Left lung (tissue), 10 donors: ENCODE results near the gene MLH3. TPM values are rescaled to one million over a fixed set of nuclear protein-coding genes. Genes with fewer than 3 reads are reported as not detected.

Experiments
- ATAC-seq: fragments of 200-7000 bp; cut with Tn5 transposase; one replicate; pipeline ENCODE4 v1.9.1; 2020; ENCODE audit warnings: moderate library complexity
- DNase-seq, 4 donors: peaks; one replicate each; pipeline ENCODE4 v3.0.0-alpha.2; 2013 to 2020
- H3K27ac ChIP-seq, 2 donors: fragments of 200-600 bp; sonication (generic) in 1 of 2; one replicate each; pipeline versions ENCODE4 v1.5.0 to v1.8.0; 2020 to 2021
- H3K27me3 ChIP-seq, 2 donors: fragments of 200-600 bp; sonication (generic) in 1 of 2; one replicate each; pipeline versions ENCODE4 v1.5.0 to v1.8.0; 2020 to 2021
- H3K36me3 ChIP-seq, 2 donors: fragments of 200-600 bp; sonication (generic) in 1 of 2; one replicate each; pipeline versions ENCODE4 v1.5.0 to v1.8.0; 2020 to 2021
- H3K4me1 ChIP-seq, 2 donors: fragments of 200-600 bp; one replicate each; pipeline ENCODE4 v1.8.0; 2021
- H3K4me3 ChIP-seq, 2 donors: fragments of 200-600 bp; sonication (generic) in 1 of 2; one replicate each; pipeline versions ENCODE4 v1.5.0 to v1.8.0; 2020 to 2021; ENCODE audit warnings: mild to moderate bottlenecking in 1 of 2
- H3K9me3 ChIP-seq, 2 donors: fragments of 200-600 bp; sonication (generic) in 1 of 2; one replicate each; pipeline versions ENCODE4 v1.5.0 to v1.8.0; 2020 to 2021
- intact Hi-C, 2 donors: fragments of 100-400 bp; cut with DNase I; formaldehyde crosslinking; loops; one replicate each; pipeline versions ENCODE4 v1.11.2 to v1.14.2; 2022
- polyA plus RNA-seq, 6 donors: library from polyadenylated mRNA; unstranded; fragments of 120-200 nt; gene quantifications; one replicate each; pipeline ENCODE4 v1.2.1, GENCODE V29; 2013; ENCODE audit not compliant: insufficient read length in 6 of 6
- total RNA-seq, 2 donors: library from RNA; stranded (reverse); fragmentation: NEBNext Ultra II Directional; extraction: Animal tissue kit (Norgen Biotek cat#: 25700); gene quantifications; one replicate each; pipeline ENCODE4 v1.2.1, GENCODE V29; 2021
- TF ChIP-seq, protein P1 (sequence below), 2 donors: fragments of 200-600 bp; sonication (generic) in 1 of 2; IDR thresholded peaks; one replicate each; pipeline versions ENCODE4 v1.5.0 to v1.8.0; 2021; ENCODE audit warnings: antibody characterized with exemption in 2 of 2
- donor health status: DM: no; HTN: yes; CAD: no.
- donor health status: DM: no; HTN: no; CAD: no.

MLH3 gene
- total and polyA plus RNA-seq, 8 donors = 24.7 to 48.3 (median 39.9) TPM

DNA sequence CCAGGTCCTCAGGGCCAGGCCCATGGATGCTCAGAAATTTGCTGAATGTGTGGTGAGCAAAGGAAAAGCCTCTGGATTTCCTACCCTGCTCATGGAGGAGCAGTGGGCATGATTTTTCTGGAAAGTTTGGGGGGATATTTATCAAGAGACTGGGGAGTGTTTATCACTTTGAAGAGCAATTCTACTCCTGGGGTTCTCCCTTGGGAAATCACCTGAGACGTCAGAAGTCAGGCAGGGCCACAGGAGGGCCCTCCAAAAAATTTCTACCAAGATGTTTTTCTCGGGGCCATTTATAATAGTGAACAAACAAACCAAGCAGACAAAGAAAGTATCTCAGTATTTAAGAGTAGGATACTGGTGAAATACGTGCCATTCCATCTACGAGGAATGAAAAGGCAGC is 68.6 kb downstream of the MLH3 start:
- DNase-seq (no peak), ATAC-seq (no peak)
- TF ChIP-seq, protein P1, sequence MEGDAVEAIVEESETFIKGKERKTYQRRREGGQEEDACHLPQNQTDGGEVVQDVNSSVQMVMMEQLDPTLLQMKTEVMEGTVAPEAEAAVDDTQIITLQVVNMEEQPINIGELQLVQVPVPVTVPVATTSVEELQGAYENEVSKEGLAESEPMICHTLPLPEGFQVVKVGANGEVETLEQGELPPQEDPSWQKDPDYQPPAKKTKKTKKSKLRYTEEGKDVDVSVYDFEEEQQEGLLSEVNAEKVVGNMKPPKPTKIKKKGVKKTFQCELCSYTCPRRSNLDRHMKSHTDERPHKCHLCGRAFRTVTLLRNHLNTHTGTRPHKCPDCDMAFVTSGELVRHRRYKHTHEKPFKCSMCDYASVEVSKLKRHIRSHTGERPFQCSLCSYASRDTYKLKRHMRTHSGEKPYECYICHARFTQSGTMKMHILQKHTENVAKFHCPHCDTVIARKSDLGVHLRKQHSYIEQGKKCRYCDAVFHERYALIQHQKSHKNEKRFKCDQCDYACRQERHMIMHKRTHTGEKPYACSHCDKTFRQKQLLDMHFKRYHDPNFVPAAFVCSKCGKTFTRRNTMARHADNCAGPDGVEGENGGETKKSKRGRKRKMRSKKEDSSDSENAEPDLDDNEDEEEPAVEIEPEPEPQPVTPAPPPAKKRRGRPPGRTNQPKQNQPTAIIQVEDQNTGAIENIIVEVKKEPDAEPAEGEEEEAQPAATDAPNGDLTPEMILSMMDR (IDR thresholded peaks at IDR 0.05) = no peak
- H3K27me3 ChIP-seq = no peaks in the 10 kb centered on the region
- no peaks in the 10 kb centered on the region for H3K9me3 ChIP-seq
- no peak overlapping the region for H3K27ac ChIP-seq
- H3K36me3 ChIP-seq = no peaks in the 10 kb centered on the region
- intact Hi-C loops = no loop called here
- H3K4me3 ChIP-seq = no peak overlapping the region
- no peaks in the 10 kb centered on the region for H3K4me1 ChIP-seq

DNA sequence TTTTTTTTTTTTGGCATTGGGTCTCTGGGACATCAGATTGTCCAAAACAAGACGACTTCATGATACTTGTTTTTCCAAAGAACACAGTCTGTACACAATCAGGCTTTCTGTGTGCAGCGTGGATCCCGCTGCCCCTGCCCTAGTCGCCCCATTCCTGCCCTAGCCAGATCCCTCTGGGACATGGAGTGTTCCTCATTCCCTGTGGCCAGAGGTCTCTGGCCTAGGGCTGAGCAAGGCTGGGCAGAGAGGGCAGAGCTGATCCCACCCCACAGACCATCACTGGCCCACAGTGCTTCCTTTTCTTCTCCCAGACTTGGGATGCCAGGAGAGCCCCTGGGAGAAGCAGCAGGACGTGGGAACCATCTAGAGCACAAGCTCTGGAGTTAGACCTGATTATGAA is 69.4 kb downstream of the MLH3 start:
- H3K4me3 ChIP-seq = no peak overlapping the region
- H3K27me3 ChIP-seq = no peaks in the 10 kb centered on the region
- TF ChIP-seq, protein P1 (IDR thresholded peaks at IDR 0.05) = no peak
- H3K9me3 ChIP-seq = no peaks in the 10 kb centered on the region
- ATAC-seq (no peak), DNase-seq (no peak)
- H3K27ac ChIP-seq = no peak overlapping the region
- intact Hi-C loops = no loop called here
- no peaks in the 10 kb centered on the region for H3K4me1 ChIP-seq
- H3K36me3 ChIP-seq = no peaks in the 10 kb centered on the region

DNA sequence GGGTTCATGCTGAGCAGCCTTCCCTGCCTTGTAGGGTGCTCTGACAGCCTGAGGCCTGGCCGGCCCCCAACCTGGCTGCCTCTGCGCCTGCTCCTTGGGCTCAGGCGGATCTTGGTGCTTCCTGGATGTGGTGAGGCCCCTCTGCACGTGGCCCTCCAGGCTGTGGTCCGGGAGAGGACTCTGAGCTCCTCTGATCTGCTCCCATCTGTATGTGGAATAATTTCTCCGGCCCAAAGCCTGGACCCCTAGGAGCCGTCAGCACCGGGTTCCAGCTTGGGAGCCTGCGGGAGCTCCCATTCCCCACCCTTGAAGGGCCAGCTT is 69.8 kb downstream of the MLH3 start:
- no peak for ATAC-seq
- H3K4me1 ChIP-seq = no peaks in the 10 kb centered on the region
- intact Hi-C loops = no loop called here

DNA sequence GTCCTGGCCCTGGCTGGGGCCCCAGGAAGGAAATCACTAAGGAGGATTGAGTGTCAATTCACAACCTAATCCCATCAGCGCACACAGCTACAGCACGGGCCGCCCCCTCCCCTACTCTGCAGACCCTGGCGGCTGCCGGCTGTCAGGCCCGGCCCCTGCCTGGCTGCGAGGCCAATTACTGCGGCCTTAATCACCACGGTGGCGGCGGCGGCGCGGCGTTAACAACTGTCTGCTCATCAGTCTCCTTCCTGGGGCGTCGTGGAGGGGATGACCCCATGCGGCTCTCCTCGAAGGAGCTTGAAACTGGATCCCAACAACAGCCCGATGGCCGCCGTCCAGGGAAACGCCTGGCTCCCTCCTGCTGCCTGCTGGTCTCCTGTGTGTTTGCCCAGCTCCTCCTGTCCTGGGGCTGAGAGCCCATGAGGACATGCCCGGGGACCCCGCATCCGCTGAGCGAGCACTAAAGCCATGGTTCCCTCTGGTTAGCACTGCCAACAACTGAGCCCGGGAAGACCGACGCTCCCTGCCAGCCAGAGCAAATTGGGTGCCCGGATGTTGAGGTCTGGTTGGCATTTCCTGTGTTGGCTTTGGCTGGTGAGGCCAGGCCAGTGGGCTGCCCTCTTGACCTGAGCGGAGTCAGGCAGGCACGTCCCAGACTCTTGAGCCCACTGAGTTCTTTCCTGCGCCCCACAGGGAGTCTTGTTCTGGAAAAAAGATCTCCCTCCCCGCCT is 70.4 kb downstream of the MLH3 start:
- Histone ChIP-seq H3K27me3 (no peaks in the 10 kb centered on the region), H3K4me1 (no peaks in the 10 kb centered on the region), H3K27ac (no peak overlapping the region), H3K9me3 (no peaks in the 10 kb centered on the region), H3K36me3 (no peaks in the 10 kb centered on the region), H3K4me3 (no peak overlapping the region)
- intact Hi-C loops = no loop called here
- ATAC-seq = peak; percentile 20
- TF ChIP-seq, protein P1 (IDR thresholded peaks at IDR 0.05) = no peak
- DNase-seq = peak in 2 of 4 donors; percentile 54 to 75

More for the DNA sequence above, 69.8 kb downstream of the MLH3 start:
- no peaks in the 10 kb centered on the region for H3K9me3 ChIP-seq
- H3K27me3 ChIP-seq = no peaks in the 10 kb centered on the region
- H3K36me3 ChIP-seq = no peaks in the 10 kb centered on the region
- TF ChIP-seq, protein P1 (IDR thresholded peaks at IDR 0.05) = no peak
- no peak for DNase-seq
- H3K4me3 ChIP-seq = no peak overlapping the region
- H3K27ac ChIP-seq = no peak overlapping the region

DNA sequence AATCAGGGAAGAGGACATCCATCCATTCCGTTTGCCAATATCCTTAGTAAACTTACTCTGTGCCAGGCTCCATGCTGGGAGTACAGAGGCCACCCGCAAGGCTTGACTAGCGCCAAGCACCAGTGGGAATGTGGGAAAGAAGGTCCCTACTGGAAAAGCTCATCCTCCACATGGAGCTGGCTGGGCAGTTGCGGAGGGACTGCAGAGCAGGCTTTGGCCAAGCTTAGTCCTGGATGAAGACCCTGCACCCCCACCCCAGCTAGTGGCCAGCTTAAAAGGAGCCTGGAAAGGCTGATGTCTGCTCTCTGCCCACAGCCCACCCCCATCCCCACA is 70.9 kb downstream of the MLH3 start:
- Histone ChIP-seq H3K4me1 (no peaks in the 10 kb centered on the region), H3K9me3 (no peaks in the 10 kb centered on the region), H3K27me3 (no peaks in the 10 kb centered on the region), H3K4me3 (no peak overlapping the region), H3K27ac (no peak overlapping the region), H3K36me3 (no peaks in the 10 kb centered on the region)
- no peak for DNase-seq
- ATAC-seq = no peak
- TF ChIP-seq, protein P1 (IDR thresholded peaks at IDR 0.05) = no peak
- intact Hi-C loops = no loop called here
